Measurements from ENCODE around the gene GADL1.

GADL1 gene

GRCh38 chr3:30878862-30879261, 15.6 kb downstream of the GADL1 start:
- no peak for DNase-seq (ENCODE audit: low read depth, low spot score)

GRCh38 chr3:30875505-30875904, 19.0 kb downstream of the GADL1 start:
- no peak for DNase-seq (ENCODE audit: low read depth, low spot score)

- DNase-seq (ENCODE audit: low read depth, low spot score), result no peak
Observed at GRCh38 chr3:30873671-30874070, 20.8 kb downstream of the GADL1 start.

GRCh38 chr3:30872879-30873278, 21.6 kb downstream of the GADL1 start:
- no peak for DNase-seq (ENCODE audit: low read depth, low spot score)

GRCh38 chr3:30871720-30872119, 22.7 kb downstream of the GADL1 start:
- no peak for DNase-seq (ENCODE audit: low read depth, low spot score)

GRCh38 chr3:30864836-30865235, 29.6 kb downstream of the GADL1 start:
- no peak for DNase-seq (ENCODE audit: low read depth, low spot score)

GRCh38 chr3:30864132-30864531, 30.3 kb downstream of the GADL1 start:
- no peak for DNase-seq (ENCODE audit: low read depth, low spot score)

- DNase-seq (ENCODE audit: low read depth, low spot score), result no peak
Observed at GRCh38 chr3:30862004-30862403, 32.5 kb downstream of the GADL1 start.

- no peak for DNase-seq (ENCODE audit: low read depth, low spot score)
Observed at GRCh38 chr3:30858894-30859389, 35.5 kb downstream of the GADL1 start.

- DNase-seq (ENCODE audit: low read depth, low spot score), result no peak
Observed at GRCh38 chr3:30855400-30856292, 38.8 kb downstream of the GADL1 start.

- no peak for DNase-seq (ENCODE audit: low read depth, low spot score)
Observed at GRCh38 chr3:30852833-30853232, 41.6 kb downstream of the GADL1 start.

GRCh38 chr3:30848087-30848779, 46.2 kb downstream of the GADL1 start:
- DNase-seq (ENCODE audit: low read depth, low spot score), result no peak

GRCh38 chr3:30847592-30847991, 46.9 kb downstream of the GADL1 start:
- no peak for DNase-seq (ENCODE audit: low read depth, low spot score)

- no peak for DNase-seq (ENCODE audit: low read depth, low spot score)
Observed at GRCh38 chr3:30845606-30846005, 48.9 kb downstream of the GADL1 start.

GRCh38 chr3:30843877-30844276, 50.6 kb downstream of the GADL1 start:
- DNase-seq (ENCODE audit: low read depth, low spot score), result no peak

GRCh38 chr3:30836141-30836540, 58.3 kb downstream of the GADL1 start:
- DNase-seq (ENCODE audit: low read depth, low spot score), result no peak

- DNase-seq (ENCODE audit: low read depth, low spot score), result no peak
Observed at GRCh38 chr3:30835667-30836066, 58.8 kb downstream of the GADL1 start.

GRCh38 chr3:30832961-30833575, 61.4 kb downstream of the GADL1 start:
- DNase-seq (ENCODE audit: low read depth, low spot score), result no peak

GRCh38 chr3:30827080-30827479, 67.4 kb downstream of the GADL1 start:
- no peak for DNase-seq (ENCODE audit: low read depth, low spot score)

GRCh38 chr3:30826531-30826942, 67.9 kb downstream of the GADL1 start:
- no peak for DNase-seq (ENCODE audit: low read depth, low spot score)

- DNase-seq (ENCODE audit: low read depth, low spot score), result no peak
Observed at GRCh38 chr3:30819067-30819798, 75.2 kb downstream of the GADL1 start.

- DNase-seq (ENCODE audit: low read depth, low spot score), result no peak
Observed at GRCh38 chr3:30813734-30814133, 80.7 kb downstream of the GADL1 start.
